Activated T-helper 17 cell treated with anti-CD3 and anti-CD28 coated beads, Interleukin-2, amount 50 U/mL, for 72 hours (primary cell): ENCODE data around the gene FRMD4A. TPM values are rescaled to one million over a fixed set of nuclear protein-coding genes. Genes with fewer than 3 reads are reported as not detected.
"Not testable (repeated sequence)": the region's sequence is repeated elsewhere in the genome, so short reads cannot be mapped to it uniquely, and the experiment has no call there.

Experiments
- ATAC-seq: fragments of 150-1000 bp; cut with Tn5 transposase; replicated peaks from 2 replicates; pipeline ENCODE4 v1.10.0; 2021; ENCODE audit warnings: mild to moderate bottlenecking, moderate library complexity
- H3K27ac Mint-ChIP-seq: one replicate; pipeline ENCODE4 v1.8.0; 2022; ENCODE audit warnings: mixed read lengths
- H3K27me3 Mint-ChIP-seq: one replicate; pipeline ENCODE4 v1.8.0; 2022; ENCODE audit warnings: mixed read lengths
- H3K36me3 Mint-ChIP-seq: one replicate; pipeline ENCODE4 v1.8.0; 2022; ENCODE audit warnings: low read depth, mild to moderate bottlenecking, mixed read lengths
- H3K4me1 Mint-ChIP-seq: one replicate; pipeline ENCODE4 v1.8.0; 2022; ENCODE audit warnings: mixed read lengths
- H3K4me3 Mint-ChIP-seq: one replicate; pipeline ENCODE4 v1.8.0; 2022; ENCODE audit warnings: mild to moderate bottlenecking, mixed read lengths
- H3K9me3 Mint-ChIP-seq: one replicate; pipeline ENCODE4 v1.8.0; 2022; ENCODE audit warnings: mixed read lengths
- total RNA-seq, 2 donors: library from RNA; stranded (reverse); gene quantifications; one replicate each; pipeline ENCODE4 v1.2.3, GENCODE V29; 2022

FRMD4A gene
- total RNA-seq, 2 donors from 2014 or later: 0.69 to 2.0 TPM

- Mint-ChIP-seq H3K36me3 (no peaks in the 10 kb centered on the region), H3K4me3 (no peak overlapping the region), H3K27me3 (no peaks in the 10 kb centered on the region), H3K4me1 (no peaks in the 10 kb centered on the region), H3K27ac (no peak overlapping the region), H3K9me3 (no peaks in the 10 kb centered on the region)
- ATAC-seq: no peak
Measured at GRCh38 chr10:13969118-13969791, 361.5 kb downstream of the FRMD4A start.

GRCh38 chr10:13961853-13962252, 368.9 kb downstream of the FRMD4A start:
- H3K36me3 Mint-ChIP-seq: no peaks in the 10 kb centered on the region
- H3K9me3 Mint-ChIP-seq: no peaks in the 10 kb centered on the region
- no peak overlapping the region for H3K27ac Mint-ChIP-seq
- no peaks in the 10 kb centered on the region for H3K4me1 Mint-ChIP-seq
- no peak overlapping the region for H3K4me3 Mint-ChIP-seq
- peaks cover 6% of the 10 kb centered on the region for H3K27me3 Mint-ChIP-seq
- no peak for ATAC-seq

- no peaks in the 10 kb centered on the region for H3K4me1 Mint-ChIP-seq
- peaks cover 6% of the 10 kb centered on the region for H3K27me3 Mint-ChIP-seq
- H3K9me3 Mint-ChIP-seq: no peaks in the 10 kb centered on the region
- no peak overlapping the region for H3K4me3 Mint-ChIP-seq
- H3K27ac Mint-ChIP-seq: no peak overlapping the region
- ATAC-seq: peak; percentile 11
- no peaks in the 10 kb centered on the region for H3K36me3 Mint-ChIP-seq
Measured at GRCh38 chr10:13961097-13961496, 369.6 kb downstream of the FRMD4A start.

GRCh38 chr10:13960603-13961002, 370.1 kb downstream of the FRMD4A start:
- H3K36me3 Mint-ChIP-seq: no peaks in the 10 kb centered on the region
- ATAC-seq: no peak
- H3K27ac Mint-ChIP-seq: no peak overlapping the region
- no peaks in the 10 kb centered on the region for H3K9me3 Mint-ChIP-seq
- H3K4me1 Mint-ChIP-seq: no peaks in the 10 kb centered on the region
- H3K27me3 Mint-ChIP-seq: peaks cover 6% of the 10 kb centered on the region
- H3K4me3 Mint-ChIP-seq: no peak overlapping the region

- no peaks in the 10 kb centered on the region for H3K4me1 Mint-ChIP-seq
- ATAC-seq: no peak
- peaks cover 6% of the 10 kb centered on the region for H3K27me3 Mint-ChIP-seq
- no peaks in the 10 kb centered on the region for H3K9me3 Mint-ChIP-seq
- H3K36me3 Mint-ChIP-seq: no peaks in the 10 kb centered on the region
- no peak overlapping the region for H3K27ac Mint-ChIP-seq
- H3K4me3 Mint-ChIP-seq: no peak overlapping the region
Measured at GRCh38 chr10:13959443-13960359, 371.0 kb downstream of the FRMD4A start.

- Mint-ChIP-seq H3K36me3 (no peaks in the 10 kb centered on the region), H3K27ac (no peak overlapping the region), H3K4me1 (no peaks in the 10 kb centered on the region), H3K9me3 (no peaks in the 10 kb centered on the region), H3K4me3 (no peak overlapping the region), H3K27me3 (peaks cover 3% of the 10 kb centered on the region)
- no peak for ATAC-seq
Measured at GRCh38 chr10:13957856-13958255, 372.9 kb downstream of the FRMD4A start.

- Mint-ChIP-seq H3K4me3 (no peak overlapping the region), H3K27me3 (peaks cover 3% of the 10 kb centered on the region), H3K27ac (no peak overlapping the region), H3K4me1 (no peaks in the 10 kb centered on the region), H3K9me3 (no peaks in the 10 kb centered on the region), H3K36me3 (no peaks in the 10 kb centered on the region)
- no peak for ATAC-seq
Measured at GRCh38 chr10:13956826-13957225, 373.9 kb downstream of the FRMD4A start.

DNA sequence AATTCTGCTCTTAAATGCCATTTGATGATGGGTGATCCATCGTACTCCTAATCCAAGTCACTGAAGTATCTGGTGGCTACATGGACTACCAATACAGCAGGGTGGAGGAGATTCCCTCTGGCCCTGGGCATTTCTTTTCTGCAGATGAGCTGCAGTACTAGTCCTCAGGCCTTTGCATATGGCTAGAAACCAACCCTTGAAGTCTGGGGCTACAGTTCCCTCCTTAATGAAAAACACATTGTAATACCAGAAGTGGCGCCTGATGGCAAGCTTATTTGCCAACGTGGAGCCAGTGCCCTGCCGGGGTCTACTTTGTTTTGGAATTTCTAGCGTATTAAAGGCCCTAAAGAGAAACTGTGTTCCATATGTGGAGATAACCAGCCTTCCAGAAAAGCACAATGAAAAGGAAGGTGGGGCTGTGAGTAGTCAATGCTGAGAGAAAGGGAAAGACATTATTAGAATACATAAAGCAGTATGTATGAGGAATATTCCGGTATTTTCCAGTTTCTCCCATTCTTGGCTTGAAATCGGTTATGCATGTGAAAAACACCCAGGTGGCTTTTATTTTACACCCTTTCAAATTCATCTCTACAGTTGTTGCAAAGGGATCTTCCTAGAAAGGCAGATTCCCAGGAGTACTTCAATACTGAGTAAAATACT, 375.2 kb downstream of the FRMD4A start:
- no peak overlapping the region for H3K27ac Mint-ChIP-seq
- no peak for ATAC-seq
- no peaks in the 10 kb centered on the region for H3K36me3 Mint-ChIP-seq
- H3K9me3 Mint-ChIP-seq: peaks cover 7% of the 10 kb centered on the region
- H3K4me3 Mint-ChIP-seq: no peak overlapping the region
- H3K27me3 Mint-ChIP-seq: peaks cover 8% of the 10 kb centered on the region
- no peaks in the 10 kb centered on the region for H3K4me1 Mint-ChIP-seq

DNA sequence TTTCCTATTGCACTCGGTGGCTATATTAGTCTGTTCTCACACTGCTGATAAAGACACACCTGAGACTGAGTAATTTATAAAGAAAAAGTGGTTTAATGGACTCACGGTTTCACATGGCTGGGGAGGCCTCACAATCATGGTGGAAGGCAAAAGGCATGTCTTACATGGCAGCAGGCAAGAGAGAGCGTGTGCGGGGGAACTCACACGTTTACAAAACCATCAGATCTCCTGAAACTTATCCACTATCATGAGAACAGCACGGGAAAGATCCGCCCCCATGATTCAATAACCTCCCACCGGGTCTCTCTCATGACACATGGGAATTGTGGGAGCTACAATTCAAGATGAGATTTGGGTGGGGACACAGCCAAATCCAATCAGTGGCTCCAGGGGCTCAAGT, 376.5 kb downstream of the FRMD4A start:
- H3K4me1 Mint-ChIP-seq, H3K9me3 Mint-ChIP-seq, ATAC-seq, H3K36me3 Mint-ChIP-seq, H3K4me3 Mint-ChIP-seq, H3K27me3 Mint-ChIP-seq, H3K27ac Mint-ChIP-seq: not testable (repeated sequence)

GRCh38 chr10:13953371-13953770, 377.4 kb downstream of the FRMD4A start:
- Mint-ChIP-seq H3K9me3 (peaks cover 7% of the 10 kb centered on the region), H3K27me3 (peaks cover 8% of the 10 kb centered on the region), H3K27ac (no peak overlapping the region), H3K36me3 (no peaks in the 10 kb centered on the region), H3K4me3 (no peak overlapping the region), H3K4me1 (no peaks in the 10 kb centered on the region)
- no peak for ATAC-seq

DNA sequence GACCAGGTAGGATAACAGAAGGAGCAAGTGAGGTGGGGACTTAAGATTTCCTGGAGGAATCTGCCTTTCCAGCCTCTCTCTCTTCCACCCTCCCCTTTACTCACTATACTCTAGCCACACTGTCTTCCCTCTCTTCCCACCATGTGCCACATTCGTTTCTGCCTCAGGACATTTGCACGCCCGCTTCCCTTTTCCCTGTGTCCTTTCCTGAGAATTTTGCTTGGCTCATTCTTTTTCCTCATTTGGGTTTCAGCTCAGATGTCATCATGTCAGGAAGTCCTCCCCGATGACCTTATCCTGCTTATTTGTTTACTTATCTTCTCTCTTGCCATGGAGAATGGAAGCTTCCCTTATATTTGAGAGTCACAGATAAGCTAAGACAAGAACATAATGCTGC, 380.2 kb downstream of the FRMD4A start:
- Mint-ChIP-seq H3K27ac (no peak overlapping the region), H3K36me3 (no peaks in the 10 kb centered on the region), H3K9me3 (peaks cover 7% of the 10 kb centered on the region), H3K4me3 (no peak overlapping the region), H3K4me1 (no peaks in the 10 kb centered on the region), H3K27me3 (peaks cover 5% of the 10 kb centered on the region)
- ATAC-seq: no peak

DNA sequence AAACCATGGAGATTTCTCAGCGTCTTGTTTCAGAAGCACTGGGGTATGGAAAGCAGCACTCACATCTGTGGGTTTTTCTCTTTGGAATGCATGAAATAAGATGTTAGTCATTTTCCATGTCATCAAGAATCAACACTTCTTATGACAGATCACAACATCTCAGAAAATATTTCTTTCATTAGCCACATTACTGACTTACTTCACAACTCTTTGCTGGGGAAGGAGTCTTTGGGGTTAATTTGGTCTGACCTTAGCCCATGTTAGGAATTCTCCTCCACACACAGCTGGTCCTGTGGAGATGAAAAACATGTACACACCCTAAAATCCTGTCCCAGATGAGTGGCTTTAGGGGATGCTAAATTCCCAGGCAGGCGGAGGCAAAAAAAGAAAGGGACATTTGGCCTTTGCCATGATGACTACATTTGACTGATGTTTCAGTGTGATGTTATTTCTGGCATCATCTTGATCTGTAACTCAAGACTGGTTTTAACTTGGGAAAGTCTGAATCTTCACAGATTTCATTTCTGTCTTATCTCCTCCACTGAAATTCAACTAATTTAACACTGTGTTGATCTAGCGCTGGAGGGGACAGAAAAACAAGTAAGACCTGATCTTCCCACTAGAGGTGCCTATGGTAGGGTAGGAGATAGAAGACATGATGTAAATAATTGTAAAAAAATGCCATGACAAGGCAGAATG, 380.7 kb downstream of the FRMD4A start:
- no peaks in the 10 kb centered on the region for H3K4me1 Mint-ChIP-seq
- H3K4me3 Mint-ChIP-seq: no peak overlapping the region

DNA sequence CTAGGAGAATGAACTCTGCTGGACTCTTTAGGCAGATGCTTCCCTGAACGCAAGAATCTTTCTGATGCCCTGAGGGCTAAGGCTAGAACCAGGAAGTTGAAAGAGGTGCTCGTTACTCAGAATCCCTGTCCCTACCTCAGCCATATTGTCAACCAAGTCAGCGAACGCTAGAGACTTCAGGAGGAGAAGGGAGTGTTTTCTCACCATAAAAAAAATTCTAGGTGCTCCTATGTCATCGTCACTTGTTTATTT, 384.6 kb downstream of the FRMD4A start:
- peaks cover 3% of the 10 kb centered on the region for H3K27me3 Mint-ChIP-seq
- H3K4me1 Mint-ChIP-seq: no peaks in the 10 kb centered on the region
- H3K4me3 Mint-ChIP-seq: no peak overlapping the region
- no peak for ATAC-seq
- no peaks in the 10 kb centered on the region for H3K36me3 Mint-ChIP-seq
- peaks cover 6% of the 10 kb centered on the region for H3K9me3 Mint-ChIP-seq
- no peak overlapping the region for H3K27ac Mint-ChIP-seq

More for the DNA sequence above, 380.7 kb downstream of the FRMD4A start:
- no peak for ATAC-seq
- Mint-ChIP-seq H3K9me3 (peaks cover 7% of the 10 kb centered on the region), H3K27me3 (peaks cover 5% of the 10 kb centered on the region), H3K27ac (no peak overlapping the region), H3K36me3 (no peaks in the 10 kb centered on the region)

DNA sequence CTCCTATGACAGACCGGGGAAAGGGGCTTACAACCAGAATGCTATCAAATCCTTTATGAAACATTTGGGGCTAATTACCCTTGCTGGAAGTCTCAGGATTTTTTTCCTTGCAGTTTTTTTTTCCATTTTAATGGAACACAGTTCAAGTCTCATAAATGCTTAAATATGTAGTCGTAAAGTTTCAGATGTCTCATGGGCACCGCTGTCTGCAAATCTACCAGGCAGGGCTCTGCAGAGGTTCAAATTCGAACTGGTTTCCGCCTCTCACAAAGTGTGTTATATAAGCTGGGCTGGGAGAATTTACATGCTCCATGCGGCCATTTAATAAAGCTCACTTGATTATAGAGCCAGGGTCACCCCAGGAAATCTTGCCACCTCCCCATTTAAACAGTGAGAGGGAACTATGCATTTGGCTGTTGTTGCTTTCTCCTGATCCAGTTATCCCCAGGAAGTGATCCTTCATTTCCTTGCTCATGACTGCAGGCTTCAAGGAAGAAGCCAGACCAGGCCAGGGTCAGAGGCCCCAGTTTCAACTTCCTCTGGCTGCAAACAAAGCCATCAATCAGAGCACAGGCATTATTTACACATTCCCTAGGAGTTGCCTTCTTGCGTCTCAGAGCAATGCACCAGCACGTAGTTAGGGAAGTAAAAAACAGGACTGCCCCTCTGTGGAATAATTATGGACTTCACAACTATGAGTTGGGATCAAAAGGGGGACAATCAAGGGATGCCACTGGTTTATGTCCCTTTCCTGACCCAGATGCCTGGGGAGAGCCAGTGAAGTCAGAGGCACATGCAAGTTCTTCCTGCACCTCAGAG, 385.1 kb downstream of the FRMD4A start:
- H3K27me3 Mint-ChIP-seq: no peaks in the 10 kb centered on the region
- no peaks in the 10 kb centered on the region for H3K36me3 Mint-ChIP-seq
- H3K9me3 Mint-ChIP-seq: peaks cover under 1% of the 10 kb centered on the region
- H3K27ac Mint-ChIP-seq: no peak overlapping the region
- no peak for ATAC-seq
- H3K4me3 Mint-ChIP-seq: no peak overlapping the region
- H3K4me1 Mint-ChIP-seq: no peaks in the 10 kb centered on the region
